ENCODE measurements around the gene MDFI.

MDFI gene

DNA sequence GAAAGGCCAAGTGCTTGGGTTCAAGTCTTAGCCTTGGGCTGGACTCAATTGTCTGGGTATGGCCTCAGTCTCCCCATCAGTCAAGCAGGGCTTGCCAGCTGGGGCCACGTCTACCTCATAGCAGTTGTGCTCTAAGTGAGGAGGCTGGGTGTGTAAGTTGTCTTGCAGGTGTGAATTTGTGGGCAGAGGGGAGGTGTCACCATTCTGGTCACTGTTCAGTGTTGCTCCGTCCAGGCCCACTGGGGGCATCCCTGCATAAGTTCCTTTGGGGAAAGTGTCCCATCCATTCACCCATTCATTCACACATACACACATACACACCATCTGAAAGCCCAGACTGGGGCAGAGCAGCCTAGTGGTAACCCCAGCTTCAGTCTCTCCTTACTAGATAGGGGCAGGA is 60.8 kb downstream of the MDFI start:
- no peak overlapping the region for H3K4me3 ChIP-seq (ENCODE audit: low read depth, low read length)
- H3K9me3 ChIP-seq (ENCODE audit: control insufficient read depth, insufficient read depth, low read length), result no peaks in the 10 kb centered on the region
- H3K4me1 ChIP-seq (ENCODE audit: control insufficient read depth, insufficient read depth, low read length), result 0 out of 2 replicates have a peak, but pooled peaks cover 9% of the 10 kb centered on the region
- no peak overlapping the region for H3K9ac ChIP-seq (ENCODE audit: low read depth, low read length)
- H3K36me3 ChIP-seq (ENCODE audit: control insufficient read depth, insufficient read depth, low read length), result no peaks in the 10 kb centered on the region
- no peaks in the 10 kb centered on the region for H3K27me3 ChIP-seq (ENCODE audit: control insufficient read depth, insufficient read depth, low read length)
- H3K27ac ChIP-seq (ENCODE audit: low read depth, low read length), result no peak overlapping the region

DNA sequence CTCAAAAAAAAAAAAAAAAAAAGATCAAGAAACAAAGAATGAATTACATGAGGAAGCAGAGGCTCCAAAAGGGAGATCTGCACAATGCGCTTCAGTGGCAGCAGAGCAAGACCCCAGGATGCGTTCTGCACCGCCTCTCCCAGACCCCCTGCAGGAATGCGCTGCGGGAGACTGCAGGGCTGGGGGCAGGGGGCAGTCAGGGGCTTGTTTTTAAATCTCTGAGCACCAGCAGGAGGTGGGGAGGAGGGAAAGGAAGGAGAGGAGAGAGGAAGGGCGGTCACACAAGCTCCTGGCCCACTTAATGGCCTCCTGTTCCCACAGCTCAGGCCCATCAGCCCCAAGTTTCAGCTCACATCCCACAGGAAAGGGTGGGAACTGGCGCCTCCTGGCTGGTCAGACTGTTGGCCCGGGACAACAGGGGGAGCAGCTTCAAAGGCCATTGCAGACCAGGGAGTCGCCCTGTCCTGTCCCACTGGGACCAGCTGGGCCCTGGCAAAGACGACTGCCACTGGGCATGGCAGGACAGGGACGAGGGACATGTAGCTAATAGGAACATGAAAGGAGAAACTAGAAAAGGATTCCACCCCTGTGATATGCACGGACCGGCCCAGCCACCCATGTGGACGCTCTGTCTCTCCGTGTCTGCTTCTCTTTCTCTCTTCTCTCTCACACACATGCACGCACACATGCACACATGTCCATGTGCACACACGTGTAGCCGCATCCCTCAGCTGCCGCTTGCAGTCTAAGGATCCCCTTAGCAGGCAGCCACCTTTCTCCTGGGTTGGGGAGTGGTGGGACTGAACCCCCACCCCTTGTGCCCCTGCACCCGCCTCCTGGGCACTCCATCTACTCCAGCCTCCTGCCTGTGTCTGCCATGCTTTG is 62.4 kb downstream of the MDFI start:
- Histone ChIP-seq H3K36me3 (ENCODE audit: control insufficient read depth, insufficient read depth, low read length) (no peaks in the 10 kb centered on the region), H3K4me3 (ENCODE audit: low read depth, low read length) (no peak overlapping the region), H3K9me3 (ENCODE audit: control insufficient read depth, insufficient read depth, low read length) (no peaks in the 10 kb centered on the region), H3K27me3 (ENCODE audit: control insufficient read depth, insufficient read depth, low read length) (no peaks in the 10 kb centered on the region), H3K4me1 (ENCODE audit: control insufficient read depth, insufficient read depth, low read length) (0 out of 2 replicates have a peak, but pooled peaks cover 9% of the 10 kb centered on the region), H3K9ac (ENCODE audit: low read depth, low read length) (no peak overlapping the region), H3K27ac (ENCODE audit: low read depth, low read length) (no peak overlapping the region)

DNA sequence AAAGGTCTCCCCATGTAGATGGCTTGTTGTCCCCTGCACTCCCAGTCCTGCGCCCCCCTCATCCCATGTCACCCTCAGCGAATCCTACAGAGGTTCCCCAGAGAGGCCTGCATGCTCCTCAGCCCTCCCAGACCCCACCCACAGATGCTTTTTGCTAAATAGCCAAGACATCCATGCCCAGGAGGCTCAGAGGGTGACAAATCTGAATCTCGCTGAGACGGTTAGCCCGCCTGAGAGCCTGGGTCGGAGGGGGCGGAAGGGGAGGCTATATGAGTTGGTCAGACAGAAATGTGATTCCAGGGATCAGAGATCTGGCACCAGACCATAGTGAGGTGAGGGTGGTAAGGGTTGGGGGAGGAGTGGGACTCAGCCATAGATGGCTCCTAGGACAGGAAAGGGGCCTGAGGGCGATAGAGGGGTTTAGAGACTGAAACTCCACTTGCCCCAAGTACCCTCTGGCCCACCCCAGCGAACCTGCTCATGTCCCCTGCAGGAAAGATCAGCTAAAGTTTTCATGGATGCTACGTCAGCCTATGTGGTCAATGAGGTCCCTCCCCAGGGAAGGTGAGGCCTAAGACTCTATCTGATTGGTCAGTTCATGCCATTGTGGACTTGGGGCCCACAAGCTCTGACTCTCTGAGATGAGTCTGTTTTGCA is 63.9 kb downstream of the MDFI start:
- Histone ChIP-seq H3K9me3 (ENCODE audit: control insufficient read depth, insufficient read depth, low read length) (no peaks in the 10 kb centered on the region), H3K9ac (ENCODE audit: low read depth, low read length) (no peak overlapping the region), H3K4me3 (ENCODE audit: low read depth, low read length) (no peak overlapping the region), H3K4me1 (ENCODE audit: control insufficient read depth, insufficient read depth, low read length) (0 out of 2 replicates have a peak, but pooled peaks cover 12% of the 10 kb centered on the region), H3K27ac (ENCODE audit: low read depth, low read length) (no peak overlapping the region), H3K36me3 (ENCODE audit: control insufficient read depth, insufficient read depth, low read length) (no peaks in the 10 kb centered on the region), H3K27me3 (ENCODE audit: control insufficient read depth, insufficient read depth, low read length) (no peaks in the 10 kb centered on the region)

DNA sequence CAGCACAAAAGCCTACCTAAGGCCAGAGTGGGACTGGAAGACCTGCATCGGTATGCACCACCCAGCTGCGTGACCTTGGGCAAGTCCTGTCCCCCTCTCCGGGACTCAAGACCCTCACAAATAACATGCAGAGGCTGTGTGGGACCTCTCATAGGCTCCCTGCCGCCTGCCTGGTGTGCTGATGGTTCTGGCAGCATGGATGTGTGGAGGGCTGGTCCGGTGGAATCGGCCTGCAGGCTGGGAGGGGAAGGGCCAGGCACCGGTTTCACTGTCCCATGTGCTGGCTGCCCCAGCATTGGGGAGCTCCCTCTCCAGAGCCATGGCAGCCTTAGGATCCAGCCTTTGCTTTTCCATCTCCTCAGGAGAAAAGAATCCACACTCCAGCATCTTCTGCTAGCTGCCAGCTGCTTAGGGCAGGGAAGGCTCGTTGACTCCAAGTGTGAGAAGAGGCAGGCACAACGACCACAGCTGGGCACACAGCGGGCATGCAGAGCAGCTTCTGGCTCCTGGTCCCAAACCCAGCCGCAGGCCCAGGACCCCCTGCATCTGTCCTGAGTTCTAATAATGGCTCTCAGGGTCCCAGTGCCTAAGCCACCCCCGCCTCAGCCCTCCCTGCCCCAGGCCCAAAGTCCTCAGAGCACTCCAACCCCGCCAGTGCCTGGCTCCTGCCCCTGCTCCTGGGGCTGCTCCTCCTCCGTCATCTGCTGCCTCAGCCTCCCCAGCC is 64.7 kb downstream of the MDFI start:
- Histone ChIP-seq H3K27ac (ENCODE audit: low read depth, low read length) (no peak overlapping the region), H3K4me1 (ENCODE audit: control insufficient read depth, insufficient read depth, low read length) (0 out of 2 replicates have a peak, but pooled peaks cover 12% of the 10 kb centered on the region), H3K9ac (ENCODE audit: low read depth, low read length) (no peak overlapping the region), H3K9me3 (ENCODE audit: control insufficient read depth, insufficient read depth, low read length) (no peaks in the 10 kb centered on the region), H3K4me3 (ENCODE audit: low read depth, low read length) (no peak overlapping the region), H3K36me3 (ENCODE audit: control insufficient read depth, insufficient read depth, low read length) (no peaks in the 10 kb centered on the region), H3K27me3 (ENCODE audit: control insufficient read depth, insufficient read depth, low read length) (no peaks in the 10 kb centered on the region)
